HG03469 (cell line): ENCODE measurements around the gene CPB2.

Experiments used
- ATAC-seq: cut with Tn5 transposase; IDR thresholded peaks from one replicate; pipeline ENCODE4 v1.9.1; 2021; ENCODE audit warnings: mild to moderate bottlenecking, moderate library complexity, moderate number of reproducible peaks; ENCODE audit not compliant: unreplicated experiment

The CPB2 gene

DNA sequence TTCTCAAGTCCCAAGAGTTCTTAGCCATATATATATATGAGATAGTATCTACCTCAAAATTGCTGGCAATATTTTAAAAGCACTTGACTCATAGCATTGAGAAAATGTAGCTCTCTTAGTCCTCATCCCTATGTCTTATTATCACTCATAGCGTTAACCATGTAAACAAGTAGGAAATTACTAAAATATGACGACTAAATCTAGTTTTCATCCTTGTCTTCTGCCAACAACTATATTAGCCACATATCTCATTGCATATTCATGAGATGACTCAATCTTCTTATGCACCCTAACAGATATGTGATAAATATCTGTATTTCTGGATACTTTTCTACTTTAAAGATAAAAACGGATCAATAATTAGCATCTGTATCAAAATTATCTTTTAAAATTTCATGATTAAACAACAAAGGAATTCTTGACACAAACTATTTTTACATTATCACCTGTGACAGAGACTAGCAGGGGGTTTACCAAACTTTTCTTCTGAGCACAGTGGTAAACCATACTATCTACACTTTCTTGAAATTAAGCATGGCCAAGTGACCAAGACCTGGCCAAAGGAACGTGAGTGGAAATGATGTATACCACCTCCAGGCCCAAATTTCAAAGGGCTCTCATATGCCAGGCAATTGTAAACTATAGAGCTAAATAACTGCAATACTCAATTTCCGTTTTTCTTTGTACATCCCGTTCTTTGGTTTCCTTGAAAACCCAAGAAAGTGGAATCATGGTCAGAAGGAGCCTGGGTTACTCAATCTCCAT is 98.0 kb downstream of the CPB2 start:
- ATAC-seq, result no peak

DNA sequence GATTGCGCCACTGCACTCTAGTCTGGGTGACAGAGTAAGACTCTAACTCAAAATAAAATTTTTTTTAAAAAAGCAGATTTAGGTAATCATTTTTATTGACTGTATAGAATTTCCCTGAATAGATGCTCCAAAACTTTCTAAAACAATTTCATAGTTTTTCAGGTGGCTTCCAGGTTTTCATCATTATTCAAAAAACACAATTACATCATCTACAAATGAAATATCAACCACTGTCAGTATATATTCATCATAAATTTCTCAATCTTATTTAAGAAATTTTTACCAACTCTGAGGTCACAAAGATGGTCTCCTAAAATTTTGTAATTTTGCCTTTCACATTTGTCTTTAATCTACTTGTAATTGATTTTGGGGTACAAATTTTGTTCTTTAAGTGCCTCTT is 100.3 kb downstream of the CPB2 start:
- no peak for ATAC-seq
